Mucosa of gallbladder (tissue), 1 donor: Measurements from ENCODE around the gene ANKRD22. TPM values are rescaled to one million over a fixed set of nuclear protein-coding genes. Genes with fewer than 3 reads are reported as not detected.
"Not testable (repeated sequence)": the region's sequence is repeated elsewhere in the genome, so short reads cannot be mapped to it uniquely, and the experiment has no call there.

ENCODE experiments used
- DNase-seq: peaks from one replicate; pipeline ENCODE4 v3.0.0-alpha.2; 2020; ENCODE audit warnings: low spot score
- total RNA-seq: library from RNA; stranded (reverse); gene quantifications from one replicate; pipeline ENCODE4 v1.2.1, GENCODE V29; 2021
- donor health status: DM: no; HTN: no; CAD: no.

Gene ANKRD22
- total RNA-seq, 1 donor from 2014 or later: 11.6 TPM

- no peak for DNase-seq
These were observed 25.7 kb upstream of the ANKRD22 start for GRCh38 chr10:88877298-88877697.

DNA sequence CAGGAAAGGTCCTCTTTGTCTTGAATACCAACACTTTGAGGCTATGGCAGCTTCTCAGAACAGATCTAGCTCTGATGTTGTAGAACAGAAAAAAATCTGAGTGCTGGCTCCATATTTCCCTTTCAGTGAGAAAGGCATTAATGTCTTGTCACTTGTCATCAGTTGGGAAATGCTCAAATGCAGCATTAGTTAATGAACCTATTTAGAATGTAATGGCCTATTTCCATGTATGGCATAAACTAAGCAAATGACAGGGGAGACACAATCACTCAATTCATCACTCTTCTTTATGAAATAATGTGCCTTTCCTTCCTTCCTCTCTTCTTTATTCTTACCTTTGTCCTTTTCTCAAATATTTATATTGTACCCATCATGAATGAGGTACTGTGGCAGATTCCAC, 23.4 kb upstream of the ANKRD22 start:
- DNase-seq: no peak

DNA sequence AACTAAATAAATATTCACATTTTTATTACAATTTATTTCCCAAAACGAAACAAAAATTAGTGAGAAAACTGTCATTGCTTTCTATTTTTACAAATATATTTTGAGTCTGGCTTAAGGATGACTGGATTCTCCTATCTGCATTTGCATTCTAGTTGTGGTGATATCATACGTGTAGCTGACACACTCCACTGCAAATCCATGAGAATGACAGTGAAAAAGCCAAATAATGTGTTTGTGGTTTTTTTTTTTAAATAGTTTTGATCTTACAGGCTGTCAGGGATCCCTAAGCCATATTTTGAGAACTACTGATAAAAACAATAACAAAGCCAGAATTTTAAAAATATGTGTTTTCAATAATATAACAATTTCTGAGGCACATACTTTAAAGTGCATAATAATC, 22.6 kb upstream of the ANKRD22 start:
- no peak for DNase-seq

- no peak for DNase-seq
These were observed 22.1 kb upstream of the ANKRD22 start for GRCh38 chr10:88873757-88874156.

DNA sequence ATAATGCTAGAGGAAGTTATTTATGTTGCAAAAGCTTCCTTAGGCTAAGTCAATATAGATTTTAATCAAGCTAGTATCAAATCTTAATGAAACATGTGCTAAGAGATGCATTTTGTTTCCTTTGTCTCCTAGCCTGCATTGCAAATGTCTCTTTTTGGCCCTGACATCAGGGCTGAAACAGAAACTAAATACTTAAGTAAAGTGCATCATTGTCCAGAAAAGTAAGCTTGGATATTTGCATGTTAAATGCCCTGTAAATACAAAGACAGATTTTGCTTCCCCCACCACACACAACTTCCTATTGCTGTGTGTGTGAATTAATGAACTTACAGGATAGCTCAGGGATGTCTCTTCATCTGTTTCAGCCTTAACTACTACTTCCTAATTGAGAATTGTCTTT, 18.4 kb upstream of the ANKRD22 start:
- no peak for DNase-seq

GRCh38 chr10:88866454-88866853, 14.8 kb upstream of the ANKRD22 start:
- no peak for DNase-seq

- no peak for DNase-seq
These were observed 13.7 kb upstream of the ANKRD22 start for GRCh38 chr10:88865281-88865876.

DNA sequence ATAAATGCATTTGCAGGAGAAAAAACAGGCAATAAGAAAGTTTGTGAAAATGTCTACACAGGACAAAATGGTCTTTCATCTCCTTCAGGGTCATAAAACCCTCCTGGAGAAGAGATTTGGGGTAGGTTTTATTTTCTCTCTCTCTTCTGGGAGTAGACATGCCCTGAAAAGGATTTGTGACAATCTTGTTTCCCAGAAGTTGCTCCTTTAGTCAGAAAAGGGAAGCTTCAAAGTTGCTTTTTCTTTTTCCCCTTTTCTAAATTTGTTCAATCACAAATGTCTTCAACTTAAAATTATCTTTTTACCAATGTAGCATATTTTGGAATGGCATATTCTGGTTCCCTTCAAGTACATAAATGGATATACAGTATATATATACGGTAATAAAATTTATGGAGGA, 9.4 kb upstream of the ANKRD22 start:
- no peak for DNase-seq

- no peak for DNase-seq
These were observed 6.8 kb upstream of the ANKRD22 start for GRCh38 chr10:88858491-88858890.

DNA sequence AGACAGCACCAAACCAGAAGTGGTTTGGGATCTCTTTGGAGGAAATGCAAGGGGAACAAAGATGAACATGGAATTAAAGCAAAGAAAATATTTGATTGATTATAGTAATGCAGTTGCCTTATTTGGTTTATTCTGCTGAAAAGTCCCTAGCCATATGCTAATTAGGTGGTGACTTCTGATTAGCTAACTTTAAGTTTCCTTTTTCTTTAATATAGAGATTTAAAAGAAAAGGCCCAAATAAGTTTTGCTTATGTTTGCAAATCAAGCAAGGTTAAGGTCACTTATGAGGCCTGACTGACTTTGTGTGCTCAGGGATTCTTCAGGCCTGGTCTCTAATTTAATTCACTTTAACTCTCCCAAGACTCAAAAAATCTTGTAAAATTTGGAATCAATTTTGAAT, 6.2 kb upstream of the ANKRD22 start:
- no peak for DNase-seq

GRCh38 chr10:88854684-88855083, 3.0 kb upstream of the ANKRD22 start:
- no peak for DNase-seq

DNA sequence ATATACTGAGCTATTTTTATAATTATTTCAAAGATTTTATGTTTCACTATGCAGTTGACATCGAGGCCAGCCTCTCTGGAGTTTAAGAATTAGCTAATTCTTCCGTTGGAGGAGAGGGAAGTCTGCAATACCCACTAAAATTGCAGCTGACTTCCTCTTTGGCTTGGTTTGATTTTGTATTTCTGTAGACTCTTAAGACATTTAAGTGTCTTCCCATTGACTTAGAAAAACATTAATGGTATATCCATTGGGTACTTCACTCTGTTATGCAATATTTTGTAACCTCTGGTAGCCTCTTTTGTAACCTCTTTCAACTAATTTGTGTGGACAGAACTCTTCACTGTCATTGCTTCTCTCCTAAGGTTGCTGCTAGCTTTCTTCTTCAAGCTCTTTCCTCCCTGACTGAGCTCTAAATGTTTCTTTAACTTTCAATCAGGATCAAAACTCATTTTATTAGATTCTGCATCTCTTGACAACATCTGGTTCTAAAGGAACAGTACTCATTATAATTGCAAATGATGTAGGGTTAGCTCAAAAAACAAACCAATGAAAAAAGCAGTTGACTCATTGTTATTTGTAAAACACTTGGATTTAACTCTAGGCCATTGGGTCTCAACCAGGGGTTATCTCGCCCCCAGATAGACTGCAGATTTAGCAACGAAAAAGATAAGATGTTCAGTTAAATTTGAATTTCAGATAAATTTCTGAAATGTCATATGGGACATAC, 1.7 kb upstream of the ANKRD22 start:
- no peak for DNase-seq

GRCh38 chr10:88852327-88852726, 683 bp upstream of the ANKRD22 start:
- DNase-seq: no peak

DNA sequence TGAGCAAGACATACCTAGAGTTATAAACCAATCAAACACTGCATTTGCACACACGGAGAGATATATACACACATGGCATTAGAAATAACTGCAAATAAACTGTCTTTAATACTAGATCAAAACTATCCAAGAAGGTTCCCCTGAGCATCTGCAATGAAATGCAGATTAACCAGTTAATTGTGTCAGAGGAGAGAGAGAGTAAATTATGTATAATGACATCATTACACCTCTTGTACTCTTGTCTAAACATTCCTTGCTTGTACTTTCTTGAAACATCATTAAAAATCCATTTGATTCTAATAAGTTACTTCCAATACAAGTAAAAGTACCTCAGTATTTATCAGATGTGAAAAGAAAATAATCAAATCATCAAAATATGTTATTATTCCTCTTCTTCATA, 932 bp downstream of the ANKRD22 start:
- DNase-seq: no peak

GRCh38 chr10:88849234-88849633, 2.4 kb downstream of the ANKRD22 start:
- DNase-seq: no peak

DNA sequence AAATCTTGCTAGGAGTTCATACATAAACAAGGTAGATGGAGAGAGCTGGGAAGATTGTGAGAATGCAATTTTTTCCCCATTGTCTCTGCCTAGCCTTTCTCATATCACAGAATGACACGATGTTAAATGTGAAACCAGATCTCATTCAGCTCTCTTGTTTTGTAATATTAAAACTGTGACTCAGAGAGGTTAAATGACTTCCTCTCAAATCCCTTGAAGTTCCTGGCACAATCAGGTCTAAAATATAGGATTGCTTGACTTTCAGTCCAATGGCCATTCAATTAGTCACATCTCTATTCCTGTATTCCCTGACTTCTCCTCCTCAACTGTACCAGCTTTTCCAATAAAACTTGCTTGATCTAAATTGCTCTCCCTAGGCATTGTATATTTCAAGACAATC, 3.1 kb downstream of the ANKRD22 start:
- no peak for DNase-seq

DNA sequence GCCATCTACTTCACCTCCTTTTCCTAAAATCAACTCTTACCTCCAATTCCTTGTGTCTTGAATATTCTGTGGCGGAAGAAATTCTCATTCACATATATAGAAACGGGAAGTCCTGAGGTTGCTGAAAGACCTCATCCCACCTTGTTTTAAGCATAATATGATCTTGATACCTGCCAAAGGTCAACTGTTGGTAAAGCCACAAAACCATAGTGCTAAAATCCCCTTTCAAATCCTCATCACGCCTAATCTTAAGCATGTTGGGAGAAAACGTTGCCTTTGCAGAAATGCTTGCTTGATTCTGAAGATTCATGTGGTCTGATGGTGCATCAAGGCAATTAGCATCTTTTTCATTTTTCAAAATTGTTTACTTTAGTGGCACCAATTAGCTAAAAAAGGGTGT, 8.5 kb downstream of the ANKRD22 start:
- no peak for DNase-seq

DNA sequence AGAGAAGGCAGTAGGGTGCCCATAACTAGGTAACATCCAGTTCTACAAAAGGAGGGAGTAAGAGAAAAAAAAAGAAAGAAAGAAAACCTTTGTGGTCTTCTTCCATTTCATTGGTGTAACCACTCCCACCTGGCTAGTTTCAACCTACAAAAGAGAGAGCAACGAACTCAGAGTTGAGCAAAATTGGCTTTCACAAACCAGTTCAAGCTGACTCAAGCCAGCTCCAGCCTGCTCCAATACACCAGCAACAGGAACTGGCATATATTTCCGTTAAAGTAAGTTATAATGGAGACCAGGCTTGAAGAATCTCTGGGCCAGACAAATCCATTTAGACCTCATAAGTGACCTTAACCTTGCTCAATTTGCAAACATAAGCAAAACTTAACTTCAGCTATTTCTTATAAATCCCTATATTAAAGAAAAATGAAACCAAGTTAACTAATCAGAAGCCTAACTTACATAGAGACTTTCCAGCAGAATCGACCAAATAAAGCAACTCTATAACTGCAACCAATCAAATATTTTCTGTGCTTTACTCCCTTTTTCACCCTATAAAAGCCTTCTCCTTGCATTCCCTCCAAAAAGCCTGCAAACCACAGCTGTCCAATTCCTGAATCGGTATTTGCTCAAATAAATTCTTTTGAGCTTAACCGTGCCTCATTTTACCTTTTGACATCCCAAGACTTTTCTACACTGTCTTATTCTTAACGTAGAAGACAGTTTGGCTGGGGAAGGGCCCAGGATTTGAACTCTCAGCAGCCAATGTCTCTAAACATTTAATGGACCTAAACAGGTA, 10.1 kb downstream of the ANKRD22 start:
- peak; percentile 35 for DNase-seq

GRCh38 chr10:88840881-88841280, 10.8 kb downstream of the ANKRD22 start:
- no peak for DNase-seq

- DNase-seq: no peak
These were observed 11.5 kb downstream of the ANKRD22 start for GRCh38 chr10:88840104-88840503.

DNA sequence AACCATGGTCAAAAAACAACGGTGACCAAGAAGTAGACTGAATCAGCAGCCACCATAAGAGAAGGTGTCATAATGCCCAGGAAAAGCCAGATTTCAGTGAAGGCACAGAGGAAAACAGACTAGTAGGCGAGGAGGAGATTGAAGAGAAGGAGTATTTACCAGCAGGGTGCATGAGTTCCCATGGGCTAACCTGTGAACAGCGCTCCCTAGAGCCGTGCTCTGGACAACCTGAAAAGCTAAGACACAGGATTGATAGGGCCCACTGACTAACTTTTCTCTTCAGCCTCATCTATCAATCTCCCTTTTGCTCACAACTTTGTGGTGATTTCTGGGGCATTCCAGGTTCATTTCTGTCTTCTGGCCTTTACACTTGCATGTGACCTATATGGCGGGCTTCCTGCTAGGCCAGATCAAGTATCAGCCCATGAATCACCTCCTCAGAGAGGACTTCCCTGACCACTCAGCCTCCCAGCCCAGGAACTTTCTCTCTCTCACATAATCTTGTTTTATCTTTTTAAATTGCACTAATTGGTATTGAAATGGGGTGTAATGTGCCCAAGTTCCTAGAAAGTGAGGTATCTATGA, 12.8 kb downstream of the ANKRD22 start:
- no peak for DNase-seq

DNA sequence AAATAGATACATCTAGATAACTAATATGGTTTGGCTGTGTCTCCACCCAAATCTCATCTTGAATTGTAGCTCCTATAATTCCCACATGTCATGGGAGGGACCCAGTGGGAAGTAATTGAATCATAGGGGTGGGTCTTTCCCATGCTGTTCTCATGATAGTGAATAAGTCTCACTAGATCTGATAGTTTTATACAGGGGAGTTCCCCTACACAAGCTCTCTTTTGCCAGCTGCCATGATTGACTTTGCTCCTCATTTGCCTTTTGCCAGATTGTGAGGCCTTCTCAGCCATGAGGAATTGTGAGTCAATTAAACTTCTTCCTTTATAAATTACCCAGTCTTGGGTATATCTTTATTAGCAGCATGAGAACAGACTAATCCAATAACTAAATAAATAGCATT, 14.0 kb downstream of the ANKRD22 start:
- DNase-seq: not testable (repeated sequence)

DNA sequence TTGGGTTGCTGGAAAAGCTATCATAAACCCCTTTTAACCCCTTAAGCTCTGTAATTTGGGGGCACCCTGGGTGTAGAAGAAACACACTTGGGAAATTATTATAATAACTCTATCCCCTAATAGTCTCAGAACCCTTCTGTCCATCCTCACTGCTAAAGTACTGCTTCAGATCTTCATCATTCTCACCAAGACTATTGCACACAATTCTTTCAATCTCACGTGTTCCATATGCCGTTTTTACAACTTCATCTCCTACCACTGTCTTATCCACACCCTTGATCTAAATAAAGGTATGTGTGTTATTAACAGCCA, 15.8 kb downstream of the ANKRD22 start:
- no peak for DNase-seq
